Stimulated activated CD4-positive, alpha-beta T cell treated with anti-CD3 and anti-CD28 coated beads, Interleukin-15, amount 100 ng/mL, for 48 hours (primary cell): Measurements from ENCODE around the gene RPIA.
"Not testable (repeated sequence)": the region's sequence is repeated elsewhere in the genome, so short reads cannot be mapped to it uniquely, and the experiment has no call there.

Experiments used
- DNase-seq, 2 donors: peaks; one replicate each; pipeline ENCODE4 v3.0.0-alpha.2; 2020; ENCODE audit warnings: low read depth in 2 of 2

Gene RPIA

DNA sequence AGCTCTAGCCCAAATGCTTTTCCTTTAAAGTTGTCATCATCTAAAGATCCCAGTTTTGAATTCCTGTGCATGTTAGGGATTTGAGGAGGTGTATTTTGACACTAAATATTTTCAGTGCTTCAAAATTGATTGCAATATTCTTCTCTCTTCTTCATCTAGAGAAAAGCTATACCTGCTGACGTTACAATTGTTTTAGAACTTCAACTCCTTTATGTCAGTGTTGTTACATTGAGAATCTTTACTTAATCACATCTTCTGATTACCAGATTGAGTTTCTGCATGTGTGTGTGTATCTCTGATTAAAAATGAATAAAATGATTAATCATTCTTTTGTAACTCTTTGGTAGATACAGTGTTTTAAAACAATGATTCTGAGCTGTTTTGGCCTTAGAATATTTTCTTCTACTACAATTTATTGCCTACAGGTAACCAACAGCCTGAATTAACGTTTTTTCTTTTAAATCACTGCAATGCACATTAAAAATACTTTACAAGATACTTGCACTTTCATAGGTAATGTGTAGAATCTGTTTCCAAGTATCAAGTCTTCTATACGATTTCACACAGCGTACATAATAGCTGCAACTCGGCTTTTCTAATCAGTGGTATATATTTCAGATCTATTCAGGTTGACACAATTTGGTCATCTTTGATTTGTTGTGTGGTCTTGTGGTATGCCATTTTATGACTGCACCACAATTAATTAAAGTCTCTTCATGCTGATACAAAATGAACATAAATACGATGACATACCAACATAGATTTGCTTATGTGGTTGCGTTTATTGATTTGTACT is 82.0 kb downstream of the RPIA start:
- DNase-seq = not testable (repeated sequence)

DNA sequence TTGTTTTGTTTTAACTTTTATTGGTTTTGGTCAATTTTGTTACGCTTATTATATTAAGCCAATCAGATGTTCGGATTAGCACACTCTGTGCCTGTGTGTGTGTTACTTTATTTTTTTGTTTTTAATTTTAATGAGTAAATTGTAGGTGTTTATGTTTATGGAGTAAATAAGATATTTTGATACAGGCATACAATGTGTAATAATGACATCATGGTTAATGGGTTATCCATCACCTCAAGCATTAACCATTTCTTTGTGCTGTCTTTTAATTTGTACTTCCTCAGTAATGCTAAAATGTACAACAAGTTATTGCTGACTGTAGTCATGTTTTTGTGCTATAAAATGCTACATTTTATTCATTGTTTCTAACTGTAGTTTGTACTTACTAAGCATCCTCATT is 97.7 kb downstream of the RPIA start:
- not testable (repeated sequence) for DNase-seq

- not testable (repeated sequence) for DNase-seq
Measured at GRCh38 chr2:88795932-88796331, 104.5 kb downstream of the RPIA start.

GRCh38 chr2:88796523-88796922 is 105.0 kb downstream of the RPIA start:
- DNase-seq = not testable (repeated sequence)

GRCh38 chr2:88797164-88797563 is 105.7 kb downstream of the RPIA start:
- DNase-seq = not testable (repeated sequence)
